PFSK-1 (cell line): ENCODE results near the gene ABHD17A.
"Not testable (repeated sequence)": the region's sequence is repeated elsewhere in the genome, so short reads cannot be mapped to it uniquely, and the experiment has no call there.

Source experiments
- POLR2AphosphoS5 ChIP-seq: IDR thresholded peaks from 2 replicates; pipeline ENCODE4 v1.6.1; 2012; ENCODE audit warnings: low read depth, mild to moderate bottlenecking, control low read depth, low read length, moderate library complexity
- SIN3A ChIP-seq: IDR thresholded peaks from 2 replicates; pipeline ENCODE4 v1.6.1; 2012; ENCODE audit warnings: mild to moderate bottlenecking, low read length, moderate library complexity, borderline replicate concordance; ENCODE audit not compliant: insufficient read depth
- TAF1 ChIP-seq: IDR thresholded peaks from 2 replicates; pipeline ENCODE4 v1.6.1; 2012; ENCODE audit warnings: low read length, control low read depth, borderline replicate concordance; ENCODE audit not compliant: insufficient read depth
- TF ChIP-seq, protein P1 (sequence below), 2 experiments: IDR thresholded peaks; 2 replicates each; pipeline versions ENCODE4 v1.6.1 to v1.8.0; 2011 to 2012; ENCODE audit warnings: low read depth in 2 of 2, low read length in 2 of 2, control low read depth in 1 of 2, inconsistent platforms in 1 of 2, mild to moderate bottlenecking in 1 of 2, moderate library complexity in 1 of 2; ENCODE audit not compliant: insufficient read depth in 1 of 2

DNA sequence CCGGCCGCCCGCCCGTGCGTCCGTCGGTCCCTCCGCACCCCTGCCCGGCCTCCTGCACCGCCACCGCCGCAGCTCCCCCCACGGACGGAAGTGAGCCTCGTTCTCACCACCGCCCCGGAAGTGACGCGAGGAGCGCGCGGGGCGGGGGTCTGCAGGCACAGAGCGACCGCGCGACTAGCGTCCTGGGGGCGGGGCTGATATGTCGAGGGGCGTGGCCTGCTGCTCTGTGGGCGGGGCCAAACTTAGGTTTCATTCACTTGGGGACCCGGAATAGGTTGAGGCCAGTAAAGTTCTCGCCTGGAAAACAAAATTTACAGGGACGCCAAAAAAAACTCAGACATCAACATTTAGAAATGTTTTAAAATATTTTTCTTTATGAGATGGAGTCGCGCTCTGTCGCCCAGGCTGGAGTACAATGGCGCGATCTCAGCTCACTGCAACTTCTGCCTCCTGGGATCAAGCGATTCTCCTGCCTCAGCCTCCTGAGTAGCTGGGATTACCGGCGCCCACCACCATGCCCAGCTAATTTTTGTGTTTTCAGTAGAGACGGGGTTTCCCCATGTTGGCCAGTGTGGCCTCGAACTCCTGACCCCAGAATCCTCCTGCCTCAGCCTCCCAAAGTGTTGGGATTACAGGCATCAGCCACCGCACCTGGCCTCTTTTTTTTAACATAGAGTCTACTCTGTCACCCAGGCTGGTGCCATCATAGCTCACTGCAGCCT, at the start of gene ABHD17A:
- TF ChIP-seq POLR2AphosphoS5 = 0 out of 2 replicates have a peak, but pooled peaks have one; percentile 29
- not testable (repeated sequence) for TF ChIP-seq SIN3A
- TF ChIP-seq TAF1 = 0 out of 2 replicates have a peak, but pooled peaks have one; percentile 59
- TF ChIP-seq, protein P1, sequence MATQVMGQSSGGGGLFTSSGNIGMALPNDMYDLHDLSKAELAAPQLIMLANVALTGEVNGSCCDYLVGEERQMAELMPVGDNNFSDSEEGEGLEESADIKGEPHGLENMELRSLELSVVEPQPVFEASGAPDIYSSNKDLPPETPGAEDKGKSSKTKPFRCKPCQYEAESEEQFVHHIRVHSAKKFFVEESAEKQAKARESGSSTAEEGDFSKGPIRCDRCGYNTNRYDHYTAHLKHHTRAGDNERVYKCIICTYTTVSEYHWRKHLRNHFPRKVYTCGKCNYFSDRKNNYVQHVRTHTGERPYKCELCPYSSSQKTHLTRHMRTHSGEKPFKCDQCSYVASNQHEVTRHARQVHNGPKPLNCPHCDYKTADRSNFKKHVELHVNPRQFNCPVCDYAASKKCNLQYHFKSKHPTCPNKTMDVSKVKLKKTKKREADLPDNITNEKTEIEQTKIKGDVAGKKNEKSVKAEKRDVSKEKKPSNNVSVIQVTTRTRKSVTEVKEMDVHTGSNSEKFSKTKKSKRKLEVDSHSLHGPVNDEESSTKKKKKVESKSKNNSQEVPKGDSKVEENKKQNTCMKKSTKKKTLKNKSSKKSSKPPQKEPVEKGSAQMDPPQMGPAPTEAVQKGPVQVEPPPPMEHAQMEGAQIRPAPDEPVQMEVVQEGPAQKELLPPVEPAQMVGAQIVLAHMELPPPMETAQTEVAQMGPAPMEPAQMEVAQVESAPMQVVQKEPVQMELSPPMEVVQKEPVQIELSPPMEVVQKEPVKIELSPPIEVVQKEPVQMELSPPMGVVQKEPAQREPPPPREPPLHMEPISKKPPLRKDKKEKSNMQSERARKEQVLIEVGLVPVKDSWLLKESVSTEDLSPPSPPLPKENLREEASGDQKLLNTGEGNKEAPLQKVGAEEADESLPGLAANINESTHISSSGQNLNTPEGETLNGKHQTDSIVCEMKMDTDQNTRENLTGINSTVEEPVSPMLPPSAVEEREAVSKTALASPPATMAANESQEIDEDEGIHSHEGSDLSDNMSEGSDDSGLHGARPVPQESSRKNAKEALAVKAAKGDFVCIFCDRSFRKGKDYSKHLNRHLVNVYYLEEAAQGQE (IDR thresholded peaks at IDR 0.05; ENCODE audit: insufficient read depth in 1 of 2, low read depth in 2 of 2, low read length in 2 of 2) = 0 out of 4 replicates have a peak, but pooled peaks of 1 of the 2 experiments have one; percentile 25
